Measurements from ENCODE around the gene UBAC2.

The UBAC2 gene

DNA sequence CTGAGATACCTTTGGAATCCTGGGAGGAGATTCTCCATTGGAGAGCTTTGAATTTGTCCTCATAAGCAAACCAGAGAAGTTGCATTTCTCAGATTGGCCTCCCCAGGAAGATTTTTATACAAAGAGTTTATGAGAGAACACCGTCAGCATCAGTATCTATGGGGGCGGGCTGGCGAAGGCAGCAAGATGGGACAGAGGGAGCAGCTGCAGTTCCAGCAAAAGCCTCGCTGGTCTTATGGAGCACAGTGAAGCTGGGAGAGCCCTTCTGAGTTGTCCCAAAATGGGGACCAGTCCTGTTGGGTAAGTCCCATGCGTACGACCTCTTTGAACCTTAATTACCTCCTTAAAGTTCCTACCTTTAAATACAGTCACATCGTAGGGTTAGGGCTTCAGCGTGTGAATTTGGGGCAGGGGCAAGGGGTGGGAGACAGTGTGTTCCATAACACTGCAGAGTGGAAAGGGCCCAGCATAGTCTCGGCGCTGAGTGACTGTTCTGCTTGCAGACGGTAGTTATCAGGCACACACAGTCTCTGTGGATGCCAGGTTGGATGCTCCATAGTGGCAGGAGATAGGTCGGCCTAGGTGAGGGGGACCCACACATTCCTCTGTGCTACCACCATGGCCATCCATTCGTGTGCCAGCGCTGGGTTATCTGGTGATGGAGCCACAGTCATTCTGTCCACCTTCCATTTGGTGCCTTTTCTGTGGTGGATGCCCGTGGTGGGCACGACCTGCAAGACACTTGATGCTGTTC lies 141.5 kb downstream of the UBAC2 start:
- no peak for TF ChIP-seq CTCF (IDR thresholded peaks at IDR 0.05)
- H3K4me3 ChIP-seq = no peak overlapping the region
- H3K27ac ChIP-seq = no peak overlapping the region
- DNase-seq (ENCODE audit: low spot score) = no peak

DNA sequence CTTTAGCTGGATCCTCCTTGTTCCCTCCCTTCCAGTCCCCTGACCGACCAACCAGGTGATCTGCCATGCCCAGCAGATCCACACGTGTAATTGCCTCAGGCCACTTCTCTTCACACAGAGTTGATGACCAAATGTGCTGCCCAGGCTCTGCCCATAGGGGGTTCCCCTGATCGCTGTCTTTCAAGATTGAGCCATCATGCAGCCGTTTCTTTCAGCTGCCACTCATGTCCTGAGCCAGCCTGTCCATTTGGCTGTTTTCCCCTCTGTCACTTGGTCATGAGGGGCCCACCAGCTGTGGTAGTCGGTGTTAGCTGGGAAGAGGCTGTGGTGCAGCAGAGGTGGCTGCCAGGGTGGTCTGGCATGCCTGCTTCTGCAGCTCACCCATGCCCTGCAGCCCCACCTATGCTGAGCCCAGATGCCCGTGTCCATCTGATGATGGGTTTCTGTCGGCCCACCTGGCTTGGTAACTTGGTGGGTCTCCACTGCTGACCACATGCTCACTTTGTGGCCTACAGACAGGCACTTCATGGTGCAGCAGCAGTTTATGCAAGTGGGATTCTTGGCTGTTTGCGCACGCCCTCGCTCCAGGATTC lies 142.2 kb downstream of the UBAC2 start:
- no peak for DNase-seq (ENCODE audit: low spot score)
- Histone ChIP-seq H3K27ac (no peak overlapping the region), H3K4me3 (no peak overlapping the region)
- no peak for TF ChIP-seq CTCF (IDR thresholded peaks at IDR 0.05)

DNA sequence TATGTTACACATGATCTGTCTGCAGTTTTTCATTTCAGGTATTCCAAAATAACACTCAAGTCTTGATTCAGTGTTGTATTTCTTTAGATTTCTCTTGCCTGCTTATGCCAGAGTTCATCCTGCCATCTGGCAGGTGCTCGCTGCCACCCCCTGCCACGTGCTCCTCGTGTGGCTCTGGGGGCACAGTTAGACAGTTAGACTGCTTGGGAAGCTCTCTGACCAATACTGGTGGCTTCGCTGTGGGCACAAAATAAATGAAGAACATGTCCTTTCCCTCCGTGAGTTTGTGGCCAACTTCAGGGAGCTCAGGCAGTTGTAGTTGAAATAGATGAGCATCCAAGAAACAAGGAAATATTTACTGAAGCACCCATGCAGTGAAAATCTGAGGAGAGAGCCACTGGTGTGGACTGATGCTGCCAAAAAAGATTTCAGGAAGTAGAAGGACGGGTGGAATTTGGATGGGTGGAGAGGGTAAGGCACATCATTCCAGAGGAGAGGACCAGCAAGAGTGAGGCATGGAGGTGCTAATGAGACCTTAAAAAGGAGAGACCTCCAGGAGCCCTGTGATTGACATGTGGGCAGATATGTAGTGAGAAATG lies 144.1 kb downstream of the UBAC2 start:
- no peak overlapping the region for H3K27ac ChIP-seq
- no peak for TF ChIP-seq CTCF (IDR thresholded peaks at IDR 0.05)
- no peak for DNase-seq (ENCODE audit: low spot score)
- H3K4me3 ChIP-seq = no peak overlapping the region

DNA sequence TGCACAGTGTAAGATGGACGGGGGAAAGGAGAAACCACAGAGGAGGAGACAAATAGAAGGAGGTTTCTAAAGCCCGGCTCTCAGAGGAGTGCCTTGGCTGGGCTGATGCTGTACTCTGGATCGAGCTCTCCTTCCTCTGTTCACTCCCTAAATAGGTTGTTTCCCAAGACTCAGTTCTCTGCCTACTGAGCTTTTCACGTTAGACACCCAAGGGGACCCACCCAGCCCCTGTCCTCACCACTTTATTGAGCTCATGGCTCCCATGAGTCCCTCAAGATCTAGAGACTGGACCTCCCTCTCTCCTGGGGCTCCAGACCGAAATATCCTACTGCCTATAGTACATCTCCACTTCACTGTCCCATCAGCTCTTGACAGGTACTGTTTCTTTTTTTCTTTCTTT lies 144.7 kb downstream of the UBAC2 start:
- TF ChIP-seq CTCF (IDR thresholded peaks at IDR 0.05) = no peak
- no peak for DNase-seq (ENCODE audit: low spot score)
- Histone ChIP-seq H3K27ac (no peak overlapping the region), H3K4me3 (no peak overlapping the region)

DNA sequence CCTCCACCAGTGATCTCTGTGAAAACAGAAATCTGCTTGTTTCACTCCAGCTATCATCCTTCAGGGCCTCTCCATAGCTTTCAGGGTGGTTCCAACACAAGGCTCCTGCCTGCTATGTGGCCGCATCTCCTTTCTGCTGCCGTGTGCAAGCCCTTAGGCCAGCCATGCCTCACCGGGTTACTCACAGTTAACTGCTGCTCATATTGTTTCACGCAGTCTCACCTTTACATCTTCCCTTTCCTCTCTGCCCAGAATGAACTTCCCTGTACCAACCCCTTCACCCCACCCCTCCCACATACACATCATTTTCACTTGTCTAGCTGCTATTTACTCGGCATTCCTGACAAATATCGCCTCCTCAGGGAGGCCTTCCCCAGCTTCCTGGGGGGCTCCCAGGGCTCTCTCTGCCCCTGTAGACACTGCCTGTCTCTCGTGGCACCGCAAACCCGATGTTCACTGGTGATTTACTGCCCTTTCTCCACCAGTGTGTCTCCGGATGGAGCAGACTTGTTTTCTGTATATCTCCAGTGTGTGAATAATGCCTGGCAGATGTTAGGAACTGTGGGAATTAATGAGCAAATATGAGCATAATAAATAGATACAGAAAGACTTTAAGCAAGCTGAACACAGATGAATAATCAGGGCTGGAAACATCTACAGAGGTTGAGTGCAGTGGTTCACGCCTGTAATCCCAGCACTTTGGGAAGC lies 145.8 kb downstream of the UBAC2 start:
- H3K4me3 ChIP-seq = no peak overlapping the region
- H3K27ac ChIP-seq = no peak overlapping the region
- no peak for TF ChIP-seq CTCF (IDR thresholded peaks at IDR 0.05)
- DNase-seq (ENCODE audit: low spot score) = no peak

- H3K27ac ChIP-seq = no peak overlapping the region
- no peak for DNase-seq (ENCODE audit: low spot score)
- TF ChIP-seq CTCF (IDR thresholded peaks at IDR 0.05) = no peak
- no peak overlapping the region for H3K4me3 ChIP-seq
Measured at GRCh38 chr13:99347335-99347878, 146.8 kb downstream of the UBAC2 start.

Data from coronary artery (tissue), 2 donors.